ENCODE measurements around the gene PBX3. TPM values are rescaled to one million over a fixed set of nuclear protein-coding genes. Genes with fewer than 3 reads are reported as not detected.

Gene PBX3
- total RNA-seq, 1 experiment from 2014 or later: 46.0 TPM

DNA sequence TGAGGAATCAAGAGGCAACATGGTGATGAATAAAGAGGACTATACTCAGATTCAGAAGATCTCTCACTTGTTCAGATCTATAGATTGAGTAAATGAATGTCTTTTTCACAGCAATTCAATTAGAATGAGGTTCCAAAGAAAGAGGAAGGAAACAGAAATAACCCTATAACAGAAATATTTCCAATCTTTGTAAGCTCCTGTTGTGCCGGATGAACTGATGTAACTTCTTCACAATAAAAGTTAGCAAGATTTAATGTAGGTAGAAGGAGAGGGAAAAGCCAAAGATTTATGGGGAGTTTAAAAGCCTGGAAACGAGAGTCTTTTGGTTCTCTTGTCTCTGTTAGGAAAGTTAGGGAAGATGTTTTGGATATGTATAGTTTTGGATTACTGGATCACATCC is 92.1 kb downstream of the PBX3 start:
- no peak overlapping the region for H2BK120ac ChIP-seq (ENCODE audit: low read depth, low read length, poor library complexity, severe bottlenecking)
- no peak overlapping the region for H2BK20ac ChIP-seq (ENCODE audit: low read depth, low read length, poor library complexity, severe bottlenecking)
- Mint-ChIP-seq H3K4me1 (peaks cover 23 to 33% of the 10 kb centered on the region in 2 experiments), H3K36me3 (ENCODE audit: insufficient read depth in 1 of 3, low read depth in 3 of 3) (0 out of 7 replicates have a peak, but pooled peaks cover 0 to 2% (median 0%) of the 10 kb centered on the region in 3 experiments), H3K27me3 (ENCODE audit: low read depth) (no peaks in the 10 kb centered on the region), H3K9me3 (no peaks in the 10 kb centered on the region), H3K4me3 (no peak overlapping the region), H3K27ac (peak overlapping the region in 1 of 3 experiments; percentile 6; a peak in 1 of 7 replicates)
- no peak overlapping the region for H3K9ac ChIP-seq (ENCODE audit: extremely low read depth, insufficient read length, low read length)
- H3K4ac ChIP-seq (ENCODE audit: low read depth, low read length): no peak overlapping the region
- peaks cover 2% of the 10 kb centered on the region; the same call in 1 of the 2 replicates for H3K4me1 ChIP-seq (ENCODE audit: insufficient read depth, low read length)
- no peak overlapping the region for H2BK15ac ChIP-seq (ENCODE audit: low read depth, low read length)
- no peak for DNase-seq
- no peaks in the 10 kb centered on the region for H3K27me3 ChIP-seq (ENCODE audit: insufficient read depth, low read length)
- no peaks in the 10 kb centered on the region for H3K9me3 ChIP-seq (ENCODE audit: control insufficient read depth, low read depth, low read length)
- no CpG with 5 or more reads among the region's 2 CpGs for WGBS (ENCODE audit: extremely low coverage, insufficient read length, low lambda C conversion rate)
- H3K23me2 ChIP-seq (ENCODE audit: insufficient read length, low read depth, low read length, poor library complexity, severe bottlenecking): no peaks in the 10 kb centered on the region
- no peaks in the 10 kb centered on the region for H3K79me1 ChIP-seq (ENCODE audit: insufficient read depth, low read depth, low read length, poor library complexity, severe bottlenecking)
- H4K8ac ChIP-seq (replicated peaks; ENCODE audit: insufficient read length, low read depth, low read length): no peak overlapping the region
- H3K18ac ChIP-seq (ENCODE audit: insufficient read length, low read depth, low read length): no peak overlapping the region
- H3T11ph ChIP-seq (ENCODE audit: low read length): no peak overlapping the region
- H2AK5ac ChIP-seq (ENCODE audit: insufficient read length, low read length): no peak overlapping the region
- H3K56ac ChIP-seq (ENCODE audit: insufficient read length, low read depth, low read length): no peak overlapping the region
- no peak overlapping the region for H3K23ac ChIP-seq (ENCODE audit: insufficient read length, low read depth, low read length)
- H2BK5ac ChIP-seq (ENCODE audit: insufficient read length, low read length): no peak overlapping the region
- no peak overlapping the region for H2AFZ ChIP-seq (ENCODE audit: low read length)
- H4K5ac ChIP-seq (ENCODE audit: insufficient read length, low read depth, low read length): no peak overlapping the region
- no peak overlapping the region for H2BK12ac ChIP-seq (ENCODE audit: insufficient read length, low read depth, low read length)
- no peak overlapping the region for H3K27ac ChIP-seq (ENCODE audit: insufficient read length, low read depth, low read length)
- TF ChIP-seq CTCF (conservative IDR thresholded peaks at IDR 0.05): no peak
- no peak overlapping the region for H3K14ac ChIP-seq (ENCODE audit: insufficient read depth, low read length)
- no peak overlapping the region for H3K4me2 ChIP-seq (ENCODE audit: insufficient read depth, insufficient read length, low read length)
- no peak overlapping the region for H4K91ac ChIP-seq (ENCODE audit: insufficient read length, low read depth, low read length)
- no peaks in the 10 kb centered on the region for H4K20me1 ChIP-seq (ENCODE audit: control insufficient read depth, insufficient read depth, insufficient read length)
- H3K79me2 ChIP-seq (ENCODE audit: insufficient read depth, low read length): no peaks in the 10 kb centered on the region
